KMS-11 (cell line): ENCODE results near the gene DCTN3.

ENCODE experiments used
- H2AFZ ChIP-seq: fragments of 200-600 bp; sonication (generic); 2 replicates; pipeline ENCODE4 v1.6.1; 2016; ENCODE audit warnings: antibody characterized with exemption, mixed run types, low read depth
- H3K27ac ChIP-seq: fragments of 200-600 bp; sonication (generic); 2 replicates; pipeline ENCODE4 v1.6.1; 2016; ENCODE audit warnings: mild to moderate bottlenecking, mixed run types
- H3K27me3 ChIP-seq: fragments of 200-600 bp; sonication (generic); 2 replicates; pipeline ENCODE4 v1.6.1; 2017; ENCODE audit warnings: mild to moderate bottlenecking, low read depth, mixed run types, moderate library complexity; ENCODE audit not compliant: insufficient read depth
- H3K36me3 ChIP-seq: fragments of 200-600 bp; sonication (generic); 2 replicates; pipeline ENCODE4 v1.6.1; 2017; ENCODE audit warnings: mild to moderate bottlenecking, mixed run types; ENCODE audit not compliant: insufficient read depth
- H3K4me1 ChIP-seq: fragments of 200-600 bp; sonication (generic); 2 replicates; pipeline ENCODE4 v1.6.1; 2016; ENCODE audit warnings: mild to moderate bottlenecking, low read depth, mixed run types; ENCODE audit not compliant: poor library complexity, severe bottlenecking
- H3K4me2 ChIP-seq: fragments of 200-600 bp; sonication (generic); 2 replicates; pipeline ENCODE4 v1.7.0; 2016; ENCODE audit warnings: mild to moderate bottlenecking, mixed run types
- H3K4me3 ChIP-seq: fragments of 200-600 bp; sonication (generic); IDR thresholded peaks from 2 replicates; pipeline ENCODE4 v1.6.1; 2017; ENCODE audit warnings: low read depth, low read length, mixed read lengths; ENCODE audit not compliant: insufficient read depth
- H3K79me2 ChIP-seq: fragments of 200-600 bp; sonication (generic); 2 replicates; pipeline ENCODE4 v1.6.1; 2016; ENCODE audit warnings: low read depth, mixed run types; ENCODE audit not compliant: insufficient read depth
- H3K9ac ChIP-seq: fragments of 200-600 bp; sonication (generic); 2 replicates; pipeline ENCODE4 v1.6.1; 2016; ENCODE audit warnings: mild to moderate bottlenecking, mixed run types
- H4K20me1 ChIP-seq: fragments of 200-600 bp; sonication (generic); 2 replicates; pipeline ENCODE4 v1.6.1; 2016; ENCODE audit warnings: mild to moderate bottlenecking, mixed run types; ENCODE audit not compliant: insufficient read depth
- CTCF ChIP-seq: fragments of 200-600 bp; sonication (generic); conservative IDR thresholded peaks from 2 replicates; pipeline ENCODE4 v1.6.1; 2017; ENCODE audit warnings: low read depth, mild to moderate bottlenecking, antibody characterized with exemption, low read length, moderate library complexity, mixed read lengths

DCTN3 gene

GRCh38 chr9:34633166-34633565 lies 12.9 kb upstream of the DCTN3 start:
- Histone ChIP-seq H3K27ac (no peak overlapping the region), H3K4me3 (no peak overlapping the region), H3K4me2 (no peak overlapping the region), H3K27me3 (peaks cover 27% of the 10 kb centered on the region), H3K36me3 (no peaks in the 10 kb centered on the region), H2AFZ (no peak overlapping the region), H4K20me1 (no peaks in the 10 kb centered on the region), H3K9ac (no peak overlapping the region), H3K79me2 (peaks cover 25% of the 10 kb centered on the region), H3K4me1 (peaks cover 22% of the 10 kb centered on the region)
- no peak for TF ChIP-seq CTCF

- Histone ChIP-seq H3K4me2 (no peak overlapping the region), H3K27ac (no peak overlapping the region), H3K27me3 (peaks cover 53% of the 10 kb centered on the region), H3K4me3 (no peak overlapping the region), H3K9ac (no peak overlapping the region), H3K4me1 (peaks cover 13% of the 10 kb centered on the region), H3K79me2 (peaks cover 6% of the 10 kb centered on the region), H3K36me3 (no peaks in the 10 kb centered on the region), H4K20me1 (no peaks in the 10 kb centered on the region), H2AFZ (no peak overlapping the region)
- TF ChIP-seq CTCF = no peak
Observed at GRCh38 chr9:34630402-34631154, 10.3 kb upstream of the DCTN3 start.

- Histone ChIP-seq H3K79me2 (no peaks in the 10 kb centered on the region), H4K20me1 (no peaks in the 10 kb centered on the region), H3K27ac (no peak overlapping the region), H2AFZ (no peak overlapping the region), H3K4me1 (peaks cover 12% of the 10 kb centered on the region), H3K36me3 (no peaks in the 10 kb centered on the region), H3K9ac (no peak overlapping the region), H3K4me3 (no peak overlapping the region), H3K4me2 (no peak overlapping the region), H3K27me3 (peaks cover 54% of the 10 kb centered on the region)
- TF ChIP-seq CTCF = no peak
Observed at GRCh38 chr9:34629491-34629808, 9.2 kb upstream of the DCTN3 start.

GRCh38 chr9:34628656-34629490 lies 8.6 kb upstream of the DCTN3 start, which contains the start of gene ARID3C:
Gene ARID3C, minus strand, starts transcription at chr9:34629066. Its CDS starts 1,052 bp downstream, at chr9:34628014.
- no peak for TF ChIP-seq CTCF
- Histone ChIP-seq H3K9ac (no peak within 1 kb of the TSS), H2AFZ (no peak within 1 kb of the TSS), H3K4me3 (no peak within 1 kb of the TSS), H4K20me1 (no peaks in the 10 kb centered on the region), H3K4me2 (no peak within 1 kb of the TSS), H3K27me3 (peaks cover 54% of the 10 kb centered on the region), H3K4me1 (peaks cover 6% of the 10 kb centered on the region), H3K79me2 (no peaks in the 10 kb centered on the region), H3K36me3 (no peaks in the 10 kb centered on the region), H3K27ac (no peak within 1 kb of the TSS)
